ENCODE results near the gene COL9A2.

- TF ChIP-seq, protein P1, sequence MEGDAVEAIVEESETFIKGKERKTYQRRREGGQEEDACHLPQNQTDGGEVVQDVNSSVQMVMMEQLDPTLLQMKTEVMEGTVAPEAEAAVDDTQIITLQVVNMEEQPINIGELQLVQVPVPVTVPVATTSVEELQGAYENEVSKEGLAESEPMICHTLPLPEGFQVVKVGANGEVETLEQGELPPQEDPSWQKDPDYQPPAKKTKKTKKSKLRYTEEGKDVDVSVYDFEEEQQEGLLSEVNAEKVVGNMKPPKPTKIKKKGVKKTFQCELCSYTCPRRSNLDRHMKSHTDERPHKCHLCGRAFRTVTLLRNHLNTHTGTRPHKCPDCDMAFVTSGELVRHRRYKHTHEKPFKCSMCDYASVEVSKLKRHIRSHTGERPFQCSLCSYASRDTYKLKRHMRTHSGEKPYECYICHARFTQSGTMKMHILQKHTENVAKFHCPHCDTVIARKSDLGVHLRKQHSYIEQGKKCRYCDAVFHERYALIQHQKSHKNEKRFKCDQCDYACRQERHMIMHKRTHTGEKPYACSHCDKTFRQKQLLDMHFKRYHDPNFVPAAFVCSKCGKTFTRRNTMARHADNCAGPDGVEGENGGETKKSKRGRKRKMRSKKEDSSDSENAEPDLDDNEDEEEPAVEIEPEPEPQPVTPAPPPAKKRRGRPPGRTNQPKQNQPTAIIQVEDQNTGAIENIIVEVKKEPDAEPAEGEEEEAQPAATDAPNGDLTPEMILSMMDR (IDR thresholded peaks at IDR 0.05; ENCODE audit: insufficient read depth, low read length), result no peak
- no peak for TF ChIP-seq GABPA (IDR thresholded peaks at IDR 0.05; ENCODE audit: low read depth)
These were observed 2.0 kb upstream of the COL9A2 start for GRCh38 chr1:40318970-40319621.
